H9 (cell line): ENCODE measurements around the gene PIK3R5. TPM values are rescaled to one million over a fixed set of nuclear protein-coding genes. Genes with fewer than 3 reads are reported as not detected.

Experiments used
- DNase-seq: peaks from one replicate; pipeline ENCODE4 v3.0.0-alpha.2; 2017
- H2AFZ ChIP-seq: one replicate; pipeline ENCODE4 v1.6.1; 2013; ENCODE audit warnings: mild to moderate bottlenecking, low read length, control low read depth, moderate library complexity
- H2AK5ac ChIP-seq: 2 replicates; pipeline ENCODE4 v1.6.1; 2013; ENCODE audit warnings: low read length, control low read depth, mixed read lengths; ENCODE audit not compliant: insufficient read length
- H2BK120ac ChIP-seq: one replicate; pipeline ENCODE4 v1.6.1; 2013; ENCODE audit warnings: low read depth, mild to moderate bottlenecking, low read length, control low read depth, inconsistent platforms; ENCODE audit not compliant: poor library complexity, severe bottlenecking
- H2BK12ac ChIP-seq: 2 replicates; pipeline ENCODE4 v1.6.1; 2013; ENCODE audit warnings: low read length, control low read depth, mixed read lengths, low read depth; ENCODE audit not compliant: insufficient read length
- H2BK15ac ChIP-seq: 2 replicates; pipeline ENCODE4 v1.6.1; 2013; ENCODE audit warnings: low read depth, low read length, control low read depth
- H2BK20ac ChIP-seq: one replicate; pipeline ENCODE4 v1.6.1; 2013; ENCODE audit warnings: low read depth, mild to moderate bottlenecking, low read length, control low read depth, inconsistent platforms; ENCODE audit not compliant: poor library complexity, severe bottlenecking
- H2BK5ac ChIP-seq: 2 replicates; pipeline ENCODE4 v1.6.1; 2013; ENCODE audit warnings: low read length, control low read depth, mixed read lengths; ENCODE audit not compliant: insufficient read length
- H3K14ac ChIP-seq: 2 replicates; pipeline ENCODE4 v1.6.1; 2013; ENCODE audit warnings: low read length, control low read depth; ENCODE audit not compliant: insufficient read depth
- H3K18ac ChIP-seq: 2 replicates; pipeline ENCODE4 v1.6.1; 2013; ENCODE audit warnings: low read depth, mild to moderate bottlenecking, mixed read lengths, low read length, control low read depth; ENCODE audit not compliant: insufficient read length
- H3K23ac ChIP-seq: 2 replicates; pipeline ENCODE4 v1.6.1; 2013; ENCODE audit warnings: low read length, control low read depth, mixed read lengths, low read depth; ENCODE audit not compliant: insufficient read length
- H3K23me2 ChIP-seq: 2 replicates; pipeline ENCODE4 v1.6.1; 2013; ENCODE audit warnings: low read depth, mild to moderate bottlenecking, mixed read lengths, low read length, control low read depth; ENCODE audit not compliant: insufficient read length, poor library complexity, severe bottlenecking
- H3K27ac ChIP-seq: 2 replicates; pipeline ENCODE4 v1.5.1; 2013; ENCODE audit warnings: low read length, control low read depth, mixed read lengths, low read depth; ENCODE audit not compliant: insufficient read length
- H3K27me3 ChIP-seq: 2 replicates; pipeline ENCODE4 v1.6.1; 2013; ENCODE audit warnings: low read length, control low read depth, inconsistent platforms; ENCODE audit not compliant: insufficient read depth
- H3K4ac ChIP-seq: 2 replicates; pipeline ENCODE4 v1.6.1; 2013; ENCODE audit warnings: low read depth, mild to moderate bottlenecking, control low read depth, inconsistent platforms, low read length, moderate library complexity
- H3K4me1 ChIP-seq: 2 replicates; pipeline ENCODE4 v1.6.1; 2013; ENCODE audit warnings: low read length, control low read depth, inconsistent platforms; ENCODE audit not compliant: insufficient read depth
- H3K4me2 ChIP-seq: 2 replicates; pipeline ENCODE4 v1.6.1; 2013; ENCODE audit warnings: low read length, control low read depth, mixed read lengths; ENCODE audit not compliant: insufficient read length, insufficient read depth
- H3K56ac ChIP-seq: 2 replicates; pipeline ENCODE4 v1.6.1; 2013; ENCODE audit warnings: low read depth, mild to moderate bottlenecking, mixed read lengths, low read length, control low read depth; ENCODE audit not compliant: insufficient read length
- H3K79me1 ChIP-seq: 2 replicates; pipeline ENCODE4 v1.6.1; 2013; ENCODE audit warnings: low read depth, mild to moderate bottlenecking, moderate library complexity, low read length, control low read depth, inconsistent platforms; ENCODE audit not compliant: insufficient read depth, poor library complexity, severe bottlenecking
- H3K79me2 ChIP-seq: 2 replicates; pipeline ENCODE4 v1.6.1; 2013; ENCODE audit warnings: low read length, control low read depth, inconsistent platforms; ENCODE audit not compliant: insufficient read depth
- H3K9ac ChIP-seq: 2 replicates; pipeline ENCODE4 v1.6.1; 2013; ENCODE audit warnings: low read length, control low read depth, mixed read lengths; ENCODE audit not compliant: insufficient read length; ENCODE audit errors: extremely low read depth
- H3K9me3 ChIP-seq: one replicate; pipeline ENCODE4 v1.6.1; 2013; ENCODE audit warnings: low read depth, low read length, inconsistent platforms; ENCODE audit not compliant: control insufficient read depth
- H3T11ph ChIP-seq: one replicate; pipeline ENCODE4 v1.6.1; 2013; ENCODE audit warnings: mild to moderate bottlenecking, low read length, control low read depth, inconsistent platforms
- H4K20me1 ChIP-seq: one replicate; pipeline ENCODE4 v1.6.1; 2013; ENCODE audit not compliant: control insufficient read depth, insufficient read length, insufficient read depth
- H4K5ac ChIP-seq: 2 replicates; pipeline ENCODE4 v1.6.1; 2013; ENCODE audit warnings: low read depth, mild to moderate bottlenecking, mixed read lengths, low read length, control low read depth; ENCODE audit not compliant: insufficient read length
- H4K8ac ChIP-seq: replicated peaks from 2 replicates; pipeline ENCODE4 v1.6.1; 2013; ENCODE audit warnings: low read length, control low read depth, mixed read lengths, low read depth; ENCODE audit not compliant: insufficient read length
- H4K91ac ChIP-seq: 2 replicates; pipeline ENCODE4 v1.6.1; 2013; ENCODE audit warnings: low read depth, mild to moderate bottlenecking, moderate library complexity, mixed read lengths, low read length, control low read depth; ENCODE audit not compliant: insufficient read length
- H3K27ac Mint-ChIP-seq, 3 experiments: 2 replicates in 2 of 3; 3 replicates in 1 of 3; pipeline ENCODE4 v1.8.0; 2020 to 2021; ENCODE audit warnings: mixed read lengths in 3 of 3, mild to moderate bottlenecking in 1 of 3, moderate library complexity in 1 of 3
- H3K27me3 Mint-ChIP-seq: 2 replicates; pipeline ENCODE4 v1.8.0; 2021; ENCODE audit warnings: low read depth, mild to moderate bottlenecking, moderate library complexity, mixed read lengths
- H3K36me3 Mint-ChIP-seq, 3 experiments: 2 replicates in 2 of 3; 3 replicates in 1 of 3; pipeline ENCODE4 v1.8.0; 2020 to 2021; ENCODE audit warnings: low read depth in 3 of 3, mixed read lengths in 3 of 3; ENCODE audit not compliant: insufficient read depth in 1 of 3
- H3K4me1 Mint-ChIP-seq, 2 experiments: 2 replicates each; pipeline ENCODE4 v1.8.0; 2020; ENCODE audit warnings: mixed read lengths in 2 of 2
- H3K4me3 Mint-ChIP-seq, 2 experiments: 2 replicates in 1 of 2; 3 replicates in 1 of 2; pipeline ENCODE4 v1.8.0; 2020 to 2021; ENCODE audit warnings: mild to moderate bottlenecking in 2 of 2, mixed read lengths in 2 of 2, moderate library complexity in 1 of 2
- H3K9me3 Mint-ChIP-seq, 2 experiments: 2 replicates in 1 of 2; 3 replicates in 1 of 2; pipeline ENCODE4 v1.8.0; 2020; ENCODE audit warnings: mild to moderate bottlenecking in 2 of 2, mixed read lengths in 2 of 2, moderate library complexity in 1 of 2
- WGBS: extraction: QIAGEN DNeasy Blood & Tissue Kit; methylation state at CpG from one replicate; pipeline ENCODE4 v1.1.7; 2013; ENCODE audit warnings: missing lambda C conversion rate, low lambda C conversion rate, mixed read lengths; ENCODE audit not compliant: insufficient read length; ENCODE audit errors: extremely low coverage; 5-methylcytosine and 5-hydroxymethylcytosine counted together
- total RNA-seq: library from RNA; stranded (reverse); gene quantifications from 2 replicates; pipeline ENCODE4 v1.2.1, GENCODE V29; 2021
- TF ChIP-seq, protein P1 (sequence below): fragments of 200-600 bp; sonication (generic); conservative IDR thresholded peaks from 3 replicates; pipeline ENCODE4 v1.8.0; 2021; ENCODE audit warnings: antibody characterized with exemption, mild to moderate bottlenecking

The PIK3R5 gene
- total RNA-seq, 1 experiment from 2014 or later = 1.4 TPM

DNA sequence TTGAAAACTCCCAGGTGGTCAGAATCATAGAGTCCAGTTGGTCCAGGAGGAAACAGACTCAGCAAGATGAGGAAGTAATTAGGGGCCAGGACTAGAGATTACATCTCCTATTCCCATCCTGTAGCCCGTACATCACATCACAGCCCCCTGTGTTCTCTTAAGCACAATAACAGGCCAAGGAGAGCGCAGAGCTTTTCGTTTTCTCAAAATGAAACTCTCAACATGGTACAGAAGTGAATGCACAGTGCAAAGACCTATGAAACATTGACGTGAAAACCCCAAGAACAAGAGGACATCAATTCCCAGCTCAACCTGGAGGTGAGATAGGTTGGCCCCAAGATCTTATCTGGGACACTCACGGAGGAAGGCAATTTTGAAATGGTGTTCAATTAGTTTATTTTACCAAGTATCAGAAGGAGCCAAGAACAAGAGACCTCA is 9.0 kb downstream of the PIK3R5 start:
- Histone ChIP-seq H4K8ac (no peak overlapping the region), H3K27me3 (no peaks in the 10 kb centered on the region), H3K4me1 (peaks cover 2% of the 10 kb centered on the region; the same call in 1 of the 2 replicates), H3K23me2 (no peaks in the 10 kb centered on the region), H2BK5ac (no peak overlapping the region), H3K4ac (no peak overlapping the region), H4K5ac (no peak overlapping the region), H3K9ac (no peak overlapping the region), H4K91ac (no peak overlapping the region), H3K79me2 (no peaks in the 10 kb centered on the region), H3K79me1 (no peaks in the 10 kb centered on the region), H3K9me3 (no peaks in the 10 kb centered on the region), H2BK15ac (no peak overlapping the region), H3K27ac (no peak overlapping the region), H2AFZ (no peak overlapping the region), H3K18ac (no peak overlapping the region), H2BK20ac (no peak overlapping the region), H3K4me2 (no peak overlapping the region), H2BK12ac (no peak overlapping the region), H2BK120ac (no peak overlapping the region), H3K23ac (no peak overlapping the region), H3K14ac (no peak overlapping the region), H4K20me1 (no peaks in the 10 kb centered on the region), H3T11ph (no peak overlapping the region), H3K56ac (no peak overlapping the region), H2AK5ac (no peak overlapping the region)
- H3K9me3 Mint-ChIP-seq = no peaks in the 10 kb centered on the region; a peak in 1 of 5 replicates
- no peak overlapping the region for H3K27ac Mint-ChIP-seq
- TF ChIP-seq, protein P1, sequence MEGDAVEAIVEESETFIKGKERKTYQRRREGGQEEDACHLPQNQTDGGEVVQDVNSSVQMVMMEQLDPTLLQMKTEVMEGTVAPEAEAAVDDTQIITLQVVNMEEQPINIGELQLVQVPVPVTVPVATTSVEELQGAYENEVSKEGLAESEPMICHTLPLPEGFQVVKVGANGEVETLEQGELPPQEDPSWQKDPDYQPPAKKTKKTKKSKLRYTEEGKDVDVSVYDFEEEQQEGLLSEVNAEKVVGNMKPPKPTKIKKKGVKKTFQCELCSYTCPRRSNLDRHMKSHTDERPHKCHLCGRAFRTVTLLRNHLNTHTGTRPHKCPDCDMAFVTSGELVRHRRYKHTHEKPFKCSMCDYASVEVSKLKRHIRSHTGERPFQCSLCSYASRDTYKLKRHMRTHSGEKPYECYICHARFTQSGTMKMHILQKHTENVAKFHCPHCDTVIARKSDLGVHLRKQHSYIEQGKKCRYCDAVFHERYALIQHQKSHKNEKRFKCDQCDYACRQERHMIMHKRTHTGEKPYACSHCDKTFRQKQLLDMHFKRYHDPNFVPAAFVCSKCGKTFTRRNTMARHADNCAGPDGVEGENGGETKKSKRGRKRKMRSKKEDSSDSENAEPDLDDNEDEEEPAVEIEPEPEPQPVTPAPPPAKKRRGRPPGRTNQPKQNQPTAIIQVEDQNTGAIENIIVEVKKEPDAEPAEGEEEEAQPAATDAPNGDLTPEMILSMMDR = no peak
- DNase-seq = no peak
- no peak overlapping the region for H3K4me3 Mint-ChIP-seq
- peaks cover 13% of the 10 kb centered on the region for H3K27me3 Mint-ChIP-seq
- H3K4me1 Mint-ChIP-seq = peaks cover 11 to 19% of the 10 kb centered on the region in 2 experiments
- H3K36me3 Mint-ChIP-seq = no peaks in the 10 kb centered on the region; a peak in 1 of 7 replicates
- WGBS = no CpG with 5 or more reads among the region's 5 CpGs
